ENCODE results near the gene IL20RB.
"Not testable (repeated sequence)": the region's sequence is repeated elsewhere in the genome, so short reads cannot be mapped to it uniquely, and the experiment has no call there.

Gene IL20RB

DNA sequence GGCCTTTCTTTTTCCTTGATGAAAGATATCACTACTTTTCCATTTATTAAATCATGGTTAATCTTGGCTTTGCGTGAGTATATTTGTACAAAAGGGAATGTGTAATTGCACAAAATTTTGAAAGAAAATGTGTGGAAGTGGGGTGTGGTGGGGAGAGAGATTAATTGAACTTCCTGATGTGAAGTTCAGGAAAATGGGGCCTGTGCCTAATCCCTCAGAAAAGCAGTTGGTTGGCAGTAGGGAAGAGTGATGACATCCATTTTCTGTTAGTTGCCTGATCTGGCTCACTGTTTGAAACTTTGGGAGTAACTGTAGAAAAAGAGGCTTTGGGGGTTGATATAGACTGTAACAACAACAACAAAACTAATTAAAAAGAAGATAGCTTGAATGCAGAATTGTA, 10.8 kb upstream of the IL20RB start:
- DNase-seq (ENCODE audit: low spot score), result no peak

DNA sequence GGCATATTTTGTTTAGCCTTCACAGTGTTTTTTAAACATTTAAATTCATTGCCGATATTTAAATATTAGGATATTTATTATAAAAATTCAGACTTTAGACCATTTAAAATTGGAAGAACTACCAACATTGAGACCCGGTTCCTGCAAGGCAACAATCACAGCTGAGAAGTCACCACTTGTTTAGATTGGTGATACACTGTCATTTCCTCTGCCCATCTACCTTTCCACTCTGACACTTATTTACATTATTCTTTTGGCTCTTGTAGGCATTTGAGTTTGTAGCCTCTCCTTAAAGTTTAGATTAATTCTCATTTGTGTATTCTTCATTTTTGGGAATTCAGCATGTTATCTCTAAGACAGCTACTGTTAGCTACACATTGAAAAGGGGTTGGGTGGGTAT, 10.3 kb upstream of the IL20RB start:
- no peak for DNase-seq (ENCODE audit: low spot score)

DNA sequence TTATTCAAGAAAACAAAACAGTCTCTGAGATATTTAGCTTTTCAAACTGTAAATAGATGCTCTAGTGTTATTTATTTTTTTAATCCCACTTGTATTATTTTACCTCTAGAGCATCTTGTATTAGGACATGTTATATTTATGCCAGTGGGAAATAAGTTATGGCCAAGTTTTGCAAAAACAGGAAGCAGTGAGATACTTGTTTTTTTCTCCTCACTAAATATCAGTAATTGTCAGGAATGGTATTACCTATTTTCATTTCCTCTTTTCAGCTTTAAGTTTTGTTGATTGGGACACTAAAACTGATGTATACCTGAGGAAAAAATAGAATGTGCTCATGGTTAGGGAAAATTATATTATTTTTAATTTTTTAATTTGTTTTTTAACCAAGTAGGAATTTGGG, 8.6 kb upstream of the IL20RB start:
- no peak for DNase-seq (ENCODE audit: low spot score)

DNA sequence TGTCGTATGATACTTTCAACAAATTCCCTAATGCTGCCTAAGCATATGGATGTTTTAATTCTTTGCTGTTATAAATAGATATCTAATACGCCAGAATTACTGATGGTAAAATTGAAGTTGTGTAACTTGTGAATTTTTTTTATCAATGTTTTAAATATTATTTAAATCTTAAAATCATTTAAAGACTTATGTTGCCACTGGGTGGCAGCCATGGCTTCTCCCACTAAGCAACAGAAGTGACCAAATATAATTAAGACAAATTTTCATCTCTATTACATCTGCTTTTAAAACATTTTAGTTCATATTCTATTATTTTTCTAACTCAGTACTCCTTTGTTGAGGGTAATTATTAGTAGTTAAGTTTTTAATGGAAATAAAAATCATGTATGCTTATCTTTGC, 8.1 kb upstream of the IL20RB start:
- no peak for DNase-seq (ENCODE audit: low spot score)

DNA sequence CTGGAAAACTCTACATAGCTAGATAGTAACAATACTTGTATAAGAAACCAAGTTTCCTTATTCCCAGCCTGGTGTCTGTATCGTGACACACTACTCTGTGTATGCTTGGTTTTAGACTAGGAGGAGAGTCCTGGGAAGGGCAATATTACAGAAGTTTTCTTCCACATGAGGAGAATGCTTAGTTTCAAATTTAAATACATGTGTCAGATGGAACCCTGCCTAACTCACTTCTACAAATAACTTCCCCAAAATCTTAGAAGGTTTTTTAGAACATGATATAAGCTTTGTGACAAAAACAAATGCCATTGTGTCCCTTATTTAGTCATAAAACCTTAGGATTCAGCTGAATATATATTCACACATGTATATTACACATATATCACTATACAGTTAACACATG, 7.2 kb upstream of the IL20RB start:
- DNase-seq (ENCODE audit: low spot score), result no peak

DNA sequence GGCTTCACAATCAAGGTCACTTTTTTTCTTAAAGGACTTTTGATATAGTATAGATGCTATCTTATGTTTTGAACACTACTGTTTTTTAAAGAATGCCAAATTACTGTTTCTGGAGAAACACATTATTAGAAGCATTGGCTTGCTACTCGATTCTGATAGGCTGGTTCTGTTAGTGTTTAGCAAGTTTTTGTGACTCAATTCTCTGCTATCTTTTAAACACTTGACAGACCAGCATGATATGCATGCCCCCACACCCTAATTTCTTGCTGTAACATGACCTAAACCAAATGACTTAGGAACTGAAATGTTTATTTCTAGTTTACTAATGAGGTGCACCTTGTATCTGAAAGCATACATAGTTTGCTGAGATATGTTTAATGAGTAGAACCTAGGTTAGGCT, 5.5 kb upstream of the IL20RB start:
- no peak for DNase-seq (ENCODE audit: low spot score)

DNA sequence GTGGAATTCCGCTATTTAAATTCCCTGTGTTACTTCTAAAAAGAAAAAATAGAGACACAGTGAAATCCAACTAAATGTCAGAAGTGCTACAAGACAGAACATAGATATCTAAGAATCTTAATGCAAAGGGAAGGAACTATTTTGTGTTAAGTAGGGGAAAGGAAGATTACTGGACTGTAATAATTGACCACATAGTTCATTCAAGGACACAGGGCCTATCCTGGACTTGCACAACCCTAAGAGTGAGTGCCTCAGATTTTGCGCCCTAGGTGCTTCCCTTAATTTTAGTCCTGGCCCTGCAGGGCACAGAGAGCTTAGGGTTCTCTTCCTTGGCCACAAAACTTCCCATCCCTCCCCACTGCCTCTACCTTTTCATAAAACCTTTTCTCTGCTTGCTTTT, 3.5 kb upstream of the IL20RB start:
- no peak for DNase-seq (ENCODE audit: low spot score)

DNA sequence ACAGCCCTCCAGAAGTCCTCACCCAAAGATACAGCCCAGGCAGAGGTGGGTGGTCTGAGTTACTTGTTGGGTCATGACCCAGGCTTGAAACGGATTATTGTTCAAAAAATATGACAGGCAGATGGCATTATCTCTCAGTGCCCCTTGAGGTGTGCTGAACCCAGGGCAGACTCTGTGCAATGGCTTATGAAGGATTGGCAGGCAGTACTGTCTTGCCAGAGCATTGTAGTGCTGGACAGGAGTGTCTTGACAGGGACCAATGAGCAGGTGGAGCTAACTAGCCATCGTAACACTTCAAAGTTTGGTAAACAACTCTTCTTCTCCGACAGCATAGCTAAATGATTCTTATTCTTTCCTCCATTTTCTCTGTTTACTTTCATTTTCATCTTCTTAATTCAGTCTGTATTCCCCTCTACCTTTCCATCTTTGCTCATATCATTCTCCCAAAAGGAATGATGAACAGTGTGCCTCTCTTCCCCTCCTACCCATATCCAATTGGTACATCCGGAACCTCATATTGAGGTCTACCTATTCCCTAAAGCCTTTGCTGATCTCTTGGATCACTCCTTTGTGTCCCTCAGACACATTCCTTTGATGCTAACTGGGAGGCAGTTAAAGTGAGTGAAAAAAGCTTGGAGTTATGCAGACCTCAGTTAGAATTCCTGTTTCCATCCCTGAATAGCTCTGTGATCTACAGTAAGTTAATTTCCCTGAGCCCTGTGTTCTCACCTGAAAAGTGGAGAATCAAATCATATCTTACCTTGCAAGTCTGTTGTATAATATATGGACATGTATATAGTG, 2.6 kb upstream of the IL20RB start:
- DNase-seq (ENCODE audit: low spot score), result no peak

DNA sequence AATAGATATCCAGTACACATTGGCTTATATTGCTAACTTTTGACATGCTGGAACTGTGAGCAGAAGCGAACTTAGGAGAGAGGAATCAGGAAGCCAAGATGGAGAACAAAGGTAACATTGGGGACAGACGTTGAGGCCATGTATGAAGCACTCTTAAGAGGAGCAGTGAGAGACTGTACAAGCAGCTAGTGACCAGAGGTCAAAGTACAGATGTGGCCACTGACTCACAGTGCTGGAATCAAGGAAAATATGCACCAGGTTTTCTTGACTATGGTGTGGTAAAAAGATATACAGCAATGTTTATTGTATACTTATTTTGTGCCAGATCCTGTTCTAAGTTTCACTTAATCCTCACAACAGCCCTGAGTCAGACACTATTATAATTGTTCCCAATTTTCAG, 2.0 kb upstream of the IL20RB start:
- peak; percentile 23 for DNase-seq (ENCODE audit: low spot score)

DNA sequence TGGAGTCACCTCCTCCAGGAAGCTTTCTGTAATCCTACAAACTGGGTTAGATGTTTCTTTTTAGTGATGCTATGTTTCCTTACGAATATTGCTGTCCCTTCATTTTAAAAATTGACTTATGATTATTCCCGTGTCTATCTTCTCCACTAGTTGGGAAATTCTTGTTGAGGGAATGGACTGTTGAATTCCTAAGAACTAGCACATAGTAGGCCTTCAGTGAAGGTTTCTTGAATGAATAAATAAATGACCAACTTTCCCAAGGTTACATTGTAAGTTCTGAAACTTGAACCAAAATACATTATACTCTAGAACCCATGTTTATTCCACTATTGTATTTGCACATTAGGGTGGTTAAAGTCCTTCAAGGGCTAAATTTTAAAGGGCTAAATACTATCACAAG, 812 bp upstream of the IL20RB start:
- no peak for DNase-seq (ENCODE audit: low spot score)

DNA sequence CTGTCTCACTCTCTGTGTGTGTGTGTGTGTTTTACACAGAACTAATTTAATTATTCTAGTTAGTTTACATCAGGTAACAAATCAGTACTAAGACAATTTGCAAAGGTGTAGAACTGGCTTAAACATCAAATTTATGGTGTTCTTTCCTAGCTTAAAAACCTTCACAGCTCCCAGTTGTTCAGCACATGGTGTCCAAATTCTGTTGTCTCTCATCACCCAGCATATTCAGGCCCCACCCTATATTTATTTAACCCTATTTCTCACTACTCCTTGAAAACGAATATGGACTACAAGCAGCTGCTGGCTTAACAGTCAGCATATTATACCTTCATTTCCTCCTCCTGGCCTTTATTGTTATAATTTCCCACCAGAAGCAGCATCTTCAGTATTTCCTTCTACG, 1.2 kb downstream of the IL20RB start:
- DNase-seq (ENCODE audit: low spot score), result no peak

DNA sequence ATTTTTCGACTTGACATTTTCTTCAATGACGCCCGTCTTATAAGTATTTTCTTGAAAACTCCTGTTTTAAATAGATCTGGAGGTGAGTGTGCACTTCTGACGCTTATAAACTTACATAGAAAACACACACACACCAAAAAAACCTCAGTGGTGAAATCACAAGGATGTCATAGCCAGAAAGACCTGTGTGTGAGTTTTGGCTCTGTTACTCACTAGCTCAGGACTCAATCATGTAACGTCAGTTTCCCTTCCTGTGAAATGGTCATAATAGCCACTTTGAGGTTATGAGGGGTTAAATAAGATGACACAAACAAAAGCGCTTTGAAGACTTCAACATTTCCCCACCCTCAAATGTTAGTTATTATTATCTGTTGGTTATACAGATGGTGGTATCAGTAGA, 1.8 kb downstream of the IL20RB start:
- no peak for DNase-seq (ENCODE audit: low spot score)

DNA sequence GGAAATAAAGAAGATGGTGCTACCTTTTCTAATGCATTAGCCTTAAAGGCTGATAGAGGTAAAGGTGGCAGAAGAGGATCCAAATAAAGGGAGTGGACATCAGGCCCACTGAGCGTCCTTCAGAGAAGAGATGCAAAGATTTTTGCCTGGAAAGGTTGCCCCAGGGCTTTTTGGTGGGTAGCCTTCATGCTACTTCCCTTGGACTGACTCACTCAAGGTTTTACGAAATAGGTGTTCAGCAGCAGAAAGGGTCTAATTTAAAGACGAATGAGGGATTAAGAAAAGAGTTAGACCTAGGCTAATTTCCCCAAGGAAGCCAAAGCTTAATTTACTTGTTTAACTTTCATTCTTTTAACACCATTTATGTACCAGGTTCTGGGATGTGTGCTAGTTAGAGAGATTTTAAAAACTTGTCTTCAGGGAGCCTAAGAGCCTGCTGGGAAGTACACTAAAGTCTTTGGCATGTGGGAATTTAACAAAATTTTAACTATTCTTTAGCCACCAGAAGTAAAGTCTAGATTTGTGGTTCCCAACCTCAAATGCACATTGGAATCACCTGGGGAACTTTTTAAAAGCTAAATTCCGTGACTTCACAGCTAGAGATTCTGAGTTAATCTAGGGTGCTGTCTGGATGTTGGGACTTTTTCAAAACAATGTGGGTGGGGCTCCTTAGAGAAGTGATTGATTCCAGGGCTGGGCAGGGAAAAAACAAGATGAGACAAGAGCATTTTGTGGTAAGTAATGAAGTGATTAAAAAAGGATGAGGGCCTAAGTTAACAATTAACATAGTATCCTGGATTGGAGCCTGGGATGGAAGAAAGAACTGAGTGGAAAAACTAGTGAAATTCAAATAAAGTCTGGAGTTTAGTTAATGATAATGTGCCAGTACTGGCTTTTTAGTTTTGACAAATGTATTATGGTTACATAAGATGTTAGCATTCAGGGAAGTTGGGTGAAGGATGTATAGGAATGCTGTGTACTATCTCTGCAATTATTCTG, 3.4 kb downstream of the IL20RB start:
- no peak for DNase-seq (ENCODE audit: low spot score)

DNA sequence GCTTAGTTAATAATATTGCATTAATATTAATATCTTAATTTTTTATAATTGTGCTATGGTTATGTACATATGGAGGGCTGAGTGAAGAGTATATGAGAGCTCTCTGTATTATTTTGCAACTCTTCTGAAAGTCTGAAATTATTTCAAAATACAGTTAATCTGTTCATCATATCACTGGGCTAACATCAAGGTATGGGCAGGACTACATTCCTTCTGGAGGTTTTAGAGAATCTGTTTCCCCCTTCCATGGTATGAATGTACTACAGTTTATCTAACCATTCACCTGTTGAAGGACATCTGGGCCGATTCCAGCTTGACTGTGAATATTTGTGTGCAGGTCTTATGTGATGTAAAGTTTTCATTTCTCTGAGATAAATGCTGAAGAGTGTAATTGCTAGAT, 5.1 kb downstream of the IL20RB start:
- DNase-seq (ENCODE audit: low spot score), result no peak

DNA sequence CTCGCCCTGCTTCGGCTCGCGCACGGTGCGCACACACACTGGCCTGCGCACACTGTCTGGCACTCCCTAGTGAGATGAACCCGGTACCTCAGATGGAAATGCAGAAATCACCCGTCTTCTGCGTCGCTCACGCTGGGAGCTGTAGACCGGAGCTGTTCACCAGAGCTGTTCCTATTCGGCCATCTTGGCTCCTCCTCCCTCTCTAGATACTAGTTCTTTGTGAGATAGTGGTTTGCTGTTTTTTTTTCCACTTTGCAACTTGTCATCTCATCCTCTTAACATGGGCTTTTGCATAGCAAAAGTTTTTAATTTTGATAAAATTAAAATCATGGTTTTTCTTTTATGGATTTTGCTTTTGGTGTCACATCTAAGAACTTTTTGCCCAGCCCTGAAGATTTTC, 11.8 kb downstream of the IL20RB start:
- not testable (repeated sequence) for DNase-seq (ENCODE audit: low spot score)

DNA sequence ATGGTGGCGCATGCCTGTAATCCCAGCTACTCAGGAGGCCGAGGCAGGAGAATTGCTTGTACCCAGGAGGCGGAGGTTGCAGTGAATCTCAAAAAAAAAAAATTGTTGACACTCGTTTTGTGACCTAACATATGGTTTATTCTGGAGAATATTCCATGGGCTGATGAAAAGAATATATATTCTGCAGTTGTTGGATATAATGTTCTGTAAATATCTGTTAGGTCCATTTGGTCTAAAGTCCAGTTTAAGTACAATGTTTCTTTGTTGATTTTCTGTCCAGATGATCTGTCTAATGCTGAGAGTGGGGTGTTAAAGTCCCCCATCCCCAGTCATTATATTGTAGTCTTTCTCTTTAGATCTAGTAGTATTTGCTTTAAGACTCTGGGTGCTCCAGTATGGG, 15.6 kb downstream of the IL20RB start:
- DNase-seq (ENCODE audit: low spot score), result no peak

DNA sequence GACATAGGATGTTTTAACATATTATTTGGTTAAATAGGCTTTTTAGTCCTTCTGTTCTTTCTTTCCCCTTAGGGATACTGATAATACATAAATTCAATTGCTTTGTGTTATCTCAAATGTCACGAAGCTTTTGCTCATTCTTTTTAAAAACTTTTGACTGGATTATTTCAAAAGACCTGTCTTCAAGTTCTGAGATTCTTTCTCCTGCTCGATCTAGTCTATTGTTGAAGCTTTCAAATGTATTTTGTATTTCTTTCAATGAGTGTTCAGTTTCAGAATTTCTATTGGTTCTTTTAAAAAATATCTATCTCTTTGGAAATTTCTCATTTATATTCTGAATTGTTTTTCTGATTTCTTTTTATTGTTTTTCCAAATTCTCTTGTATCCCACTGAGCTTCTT, 16.9 kb downstream of the IL20RB start:
- DNase-seq (ENCODE audit: low spot score), result no peak

DNA sequence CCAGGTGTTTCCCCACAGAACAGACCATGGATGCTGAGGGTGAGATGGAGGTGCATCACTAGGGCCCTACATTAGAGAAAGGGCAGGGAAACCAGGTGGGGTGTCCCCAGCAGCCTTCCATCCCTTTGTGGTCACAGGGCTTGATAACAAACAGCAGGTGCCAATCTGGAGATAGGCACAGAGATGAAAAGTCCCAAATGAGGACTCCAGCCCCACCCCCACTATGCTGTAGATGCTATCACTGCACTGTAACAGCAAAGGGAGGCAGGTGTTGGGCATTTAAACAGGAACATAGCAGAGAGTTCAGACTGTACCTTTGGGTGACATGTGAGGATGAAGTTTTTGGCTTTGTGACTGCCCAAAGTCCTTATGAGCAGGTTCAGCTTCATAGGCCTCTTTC, 21.4 kb downstream of the IL20RB start:
- no peak for DNase-seq (ENCODE audit: low spot score)

DNA sequence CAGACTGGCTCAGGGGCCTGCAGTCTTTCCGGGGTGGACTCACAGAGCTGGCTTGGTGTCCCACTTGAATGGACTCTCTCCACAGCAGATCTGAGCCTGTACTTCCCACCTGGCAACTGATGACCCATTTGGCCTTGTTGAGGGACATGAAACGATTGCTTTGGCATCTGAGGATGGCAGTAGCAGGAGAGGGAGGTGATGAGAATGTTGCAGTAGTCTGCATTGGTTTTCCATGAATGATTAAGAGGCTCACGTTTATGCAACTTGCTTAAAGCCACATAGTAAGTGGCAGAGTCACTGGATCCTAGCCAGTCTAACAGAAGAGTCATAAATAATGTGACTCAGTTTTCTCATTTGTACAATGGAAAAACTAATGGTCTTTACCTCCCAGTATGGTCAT, 21.9 kb downstream of the IL20RB start:
- no peak for DNase-seq (ENCODE audit: low spot score)

DNA sequence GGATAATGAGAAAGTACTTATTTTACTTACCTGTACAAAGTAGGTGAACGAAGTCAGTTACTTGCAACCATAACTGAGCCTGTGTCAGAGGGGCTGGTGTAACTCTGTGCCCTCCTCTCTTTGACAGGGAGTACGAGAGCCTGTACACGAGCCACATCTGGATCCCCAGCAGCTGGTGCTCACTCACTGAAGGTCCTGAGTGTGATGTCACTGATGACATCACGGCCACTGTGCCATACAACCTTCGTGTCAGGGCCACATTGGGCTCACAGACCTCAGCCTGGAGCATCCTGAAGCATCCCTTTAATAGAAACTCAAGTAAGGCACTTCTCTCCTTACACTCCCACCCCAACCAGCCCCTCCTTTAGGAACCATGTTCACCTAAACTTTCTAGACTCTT, 24.2 kb downstream of the IL20RB start:
- DNase-seq (ENCODE audit: low spot score), result no peak

DNA sequence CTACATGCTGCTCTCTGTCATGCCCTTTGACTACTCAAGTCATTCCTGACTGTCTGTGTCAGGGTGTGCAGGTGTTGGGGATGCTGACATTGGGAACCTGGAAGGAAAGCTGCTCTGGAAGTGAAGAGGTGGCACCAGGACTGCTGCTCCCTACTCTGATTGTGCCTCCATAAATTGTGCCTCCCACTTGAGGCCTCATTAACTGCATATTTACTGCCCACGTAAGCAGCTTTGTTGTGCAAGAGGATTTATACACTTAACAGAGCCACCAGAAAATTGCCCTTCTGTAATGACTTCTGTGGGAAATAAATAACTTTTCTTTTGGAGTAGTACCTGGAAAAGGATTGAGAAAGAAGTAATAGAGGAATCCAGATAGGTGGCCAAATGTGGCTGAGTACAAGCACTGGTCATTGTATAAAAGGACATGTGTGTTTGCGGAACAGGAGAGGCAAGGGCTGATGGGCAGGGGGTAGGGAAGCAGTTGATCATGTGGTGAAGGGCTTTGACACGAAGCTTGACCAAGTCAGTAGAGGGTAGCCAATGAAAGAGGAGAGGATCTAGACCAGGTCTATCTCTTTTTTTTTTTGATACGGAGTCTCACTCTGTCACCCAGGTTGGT, 24.8 kb downstream of the IL20RB start:
- DNase-seq (ENCODE audit: low spot score), result no peak

DNA sequence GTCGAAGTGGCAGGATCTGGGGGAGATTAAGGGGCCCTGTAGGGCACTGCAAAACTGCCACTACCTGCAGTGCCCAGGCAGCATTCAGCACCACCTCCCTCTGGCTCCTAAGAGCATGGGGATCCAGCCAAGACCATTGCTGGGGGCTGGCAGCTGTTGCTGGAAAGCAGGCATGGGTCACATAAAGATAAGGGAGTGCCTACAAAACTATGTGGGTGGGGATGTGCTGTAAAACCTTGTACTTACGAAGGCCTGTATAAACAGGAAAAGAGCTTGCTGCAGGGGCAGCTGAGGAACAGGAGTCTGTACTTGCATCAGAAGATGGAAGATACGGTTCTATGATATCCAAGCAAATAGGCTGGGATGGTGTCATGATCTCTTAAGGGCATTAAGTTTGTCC, 27.1 kb downstream of the IL20RB start:
- DNase-seq (ENCODE audit: low spot score), result peak; percentile 12
